GM12873 (cell line): ENCODE measurements around the gene MMP28.

ENCODE experiments used
- CTCF ChIP-seq: IDR thresholded peaks from 2 replicates; pipeline ENCODE4 v1.5.1; 2012; ENCODE audit warnings: low read depth, mild to moderate bottlenecking, moderate library complexity, low read length, control low read depth; ENCODE audit not compliant: insufficient read depth; ENCODE audit errors: missing control alignments

Gene MMP28

GRCh38 chr17:35716173-35716572 is 79.3 kb downstream of the MMP28 start:
- TF ChIP-seq CTCF, result no peak
